HG02885 (cell line): Measurements from ENCODE around the gene PTPRN2.

ENCODE experiments used
- ATAC-seq: cut with Tn5 transposase; IDR thresholded peaks from one replicate; pipeline ENCODE4 v1.9.1; 2021; ENCODE audit warnings: mild to moderate bottlenecking; ENCODE audit not compliant: unreplicated experiment, poor library complexity

The PTPRN2 gene

DNA sequence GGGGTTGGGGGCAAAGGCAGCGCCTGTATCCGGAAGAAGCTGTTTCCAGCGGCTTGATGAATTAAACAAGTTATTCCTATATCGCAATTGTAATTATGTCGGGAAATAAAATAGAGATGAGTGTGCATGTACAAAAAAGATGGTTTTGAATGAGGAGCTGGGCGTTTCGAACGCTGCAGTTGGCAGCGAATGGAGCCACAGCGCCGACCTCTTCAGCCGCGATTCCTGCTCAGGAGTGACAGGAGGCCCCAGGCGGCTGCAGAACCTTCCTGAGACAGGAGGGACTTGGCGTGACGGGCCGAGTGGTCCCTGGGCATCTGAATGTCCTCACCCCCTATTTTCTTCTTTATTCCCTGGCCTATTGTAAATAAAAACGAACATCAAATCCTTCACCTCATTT is 1065.9 kb downstream of the PTPRN2 start:
- no peak for ATAC-seq

DNA sequence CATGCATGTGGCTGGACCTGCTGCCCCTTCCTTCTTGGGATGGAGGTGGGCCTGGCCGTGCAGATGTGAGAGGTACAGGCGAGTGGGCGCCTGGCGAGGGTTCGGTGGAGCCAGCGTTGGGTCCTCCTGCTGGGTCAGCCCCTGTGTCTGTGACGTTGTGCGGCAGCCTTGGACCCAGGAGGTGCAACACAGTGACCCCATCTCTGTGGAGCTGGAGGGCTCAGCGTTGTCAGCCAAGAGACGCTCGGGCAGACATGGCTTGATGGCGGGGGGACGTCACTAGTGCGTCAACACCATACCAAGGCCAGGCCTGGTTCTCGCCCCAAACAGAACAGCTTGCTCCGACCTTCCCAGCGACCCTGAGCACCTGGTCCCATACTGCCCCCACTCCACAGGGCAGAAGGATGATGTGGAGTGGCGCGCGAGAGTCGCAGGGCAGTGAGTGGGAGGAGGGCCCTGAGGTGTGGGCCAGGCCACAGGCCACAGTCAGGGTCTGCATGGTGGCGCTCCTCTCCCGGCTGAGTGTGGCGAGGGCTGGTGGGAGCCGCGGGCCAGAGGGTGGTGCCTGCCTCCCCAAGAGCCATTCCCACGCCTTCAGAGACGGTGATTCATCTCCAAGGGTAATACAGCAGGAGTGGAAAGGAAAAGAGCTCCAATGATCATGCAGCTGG is 1066.4 kb downstream of the PTPRN2 start:
- ATAC-seq, result no peak

DNA sequence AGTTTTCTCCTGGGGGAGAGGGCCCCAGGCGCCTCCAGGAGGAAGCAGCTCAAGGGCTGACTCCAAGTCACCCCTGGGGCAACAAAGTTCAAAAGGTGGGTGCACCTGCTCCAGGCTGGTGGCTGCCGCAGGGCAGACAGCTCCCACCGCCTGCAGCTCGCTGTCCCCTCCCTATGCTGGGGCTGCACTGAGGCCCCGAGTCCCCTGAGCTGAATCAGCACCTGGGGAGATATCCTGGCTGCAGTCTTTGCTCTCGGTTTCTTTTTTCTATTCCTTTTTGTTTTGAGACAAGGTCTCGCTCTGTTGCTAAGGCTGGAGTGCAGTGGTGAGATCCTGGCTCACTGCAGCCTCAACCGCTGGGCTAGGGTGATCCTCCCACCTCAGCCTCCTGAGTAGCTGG is 1067.4 kb downstream of the PTPRN2 start:
- peak; percentile 92 for ATAC-seq

DNA sequence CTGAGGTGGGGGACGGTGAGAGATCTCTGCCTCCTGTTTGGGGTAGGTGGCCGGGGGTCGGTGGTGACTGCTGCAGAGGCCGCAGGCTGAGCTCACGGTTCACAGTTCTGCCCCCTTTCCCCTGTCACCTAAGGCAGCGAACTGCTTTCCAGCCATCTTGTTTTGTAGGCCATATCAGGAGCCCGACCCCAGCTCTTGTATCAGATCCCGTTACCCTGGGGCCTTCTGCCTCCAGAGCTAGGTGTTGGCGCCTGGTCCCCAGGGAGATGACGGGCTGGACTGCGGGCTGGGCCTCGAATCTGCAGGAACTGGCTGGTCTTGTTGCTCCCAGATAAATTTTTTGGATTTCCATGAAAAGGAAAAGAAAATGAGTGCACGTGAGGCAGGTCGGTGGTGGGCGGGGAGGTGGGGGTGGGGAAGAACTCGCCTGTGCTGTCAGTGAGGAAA is 1067.8 kb downstream of the PTPRN2 start:
- no peak for ATAC-seq

DNA sequence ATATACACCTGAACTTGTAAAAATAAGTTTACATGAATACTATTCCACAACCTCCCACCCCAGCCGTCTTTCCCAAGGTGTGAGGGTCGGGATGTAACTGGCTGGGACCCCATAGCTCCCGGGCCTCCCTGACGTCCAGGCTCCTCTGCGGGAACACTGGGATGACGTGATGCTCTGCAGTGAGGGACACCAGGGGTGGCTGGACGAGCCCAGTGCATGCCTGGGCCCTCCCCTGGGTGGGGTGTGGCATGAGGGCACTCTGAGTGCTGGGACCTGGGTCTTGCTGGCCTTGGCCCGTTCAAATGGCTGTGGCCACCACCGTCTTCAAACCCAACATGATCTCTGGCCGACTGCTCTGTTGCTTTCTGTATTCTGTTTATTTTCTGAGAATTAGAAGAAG is 1068.4 kb downstream of the PTPRN2 start:
- ATAC-seq, result no peak

DNA sequence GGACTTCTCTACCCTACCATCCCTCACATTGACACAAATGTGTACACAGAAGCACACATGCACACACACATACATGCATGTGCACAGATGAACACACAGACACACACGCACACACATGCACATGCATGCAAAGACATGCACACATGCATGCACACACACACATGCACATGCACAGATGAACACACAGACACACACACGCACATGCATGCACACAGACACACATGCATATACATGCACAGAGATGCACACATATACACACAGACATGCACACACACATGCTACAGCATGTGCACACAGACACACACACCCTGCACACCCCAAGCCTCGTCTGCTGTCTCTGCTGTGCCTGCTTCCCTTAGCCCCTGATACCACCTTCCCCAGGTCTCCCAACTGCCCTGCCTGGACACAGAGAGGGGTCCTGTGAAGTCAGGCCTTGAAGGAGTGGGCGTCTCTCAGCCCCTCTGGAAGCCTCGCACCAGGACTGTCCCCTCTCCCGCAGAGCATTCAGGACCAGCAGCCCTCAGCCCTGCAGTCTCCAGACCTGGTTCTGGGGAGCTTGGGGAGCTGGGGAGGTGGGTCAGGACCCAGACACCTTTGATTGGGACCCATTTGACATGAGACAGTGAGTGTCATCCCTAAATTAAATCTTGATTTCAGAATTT is 1069.0 kb downstream of the PTPRN2 start:
- no peak for ATAC-seq

DNA sequence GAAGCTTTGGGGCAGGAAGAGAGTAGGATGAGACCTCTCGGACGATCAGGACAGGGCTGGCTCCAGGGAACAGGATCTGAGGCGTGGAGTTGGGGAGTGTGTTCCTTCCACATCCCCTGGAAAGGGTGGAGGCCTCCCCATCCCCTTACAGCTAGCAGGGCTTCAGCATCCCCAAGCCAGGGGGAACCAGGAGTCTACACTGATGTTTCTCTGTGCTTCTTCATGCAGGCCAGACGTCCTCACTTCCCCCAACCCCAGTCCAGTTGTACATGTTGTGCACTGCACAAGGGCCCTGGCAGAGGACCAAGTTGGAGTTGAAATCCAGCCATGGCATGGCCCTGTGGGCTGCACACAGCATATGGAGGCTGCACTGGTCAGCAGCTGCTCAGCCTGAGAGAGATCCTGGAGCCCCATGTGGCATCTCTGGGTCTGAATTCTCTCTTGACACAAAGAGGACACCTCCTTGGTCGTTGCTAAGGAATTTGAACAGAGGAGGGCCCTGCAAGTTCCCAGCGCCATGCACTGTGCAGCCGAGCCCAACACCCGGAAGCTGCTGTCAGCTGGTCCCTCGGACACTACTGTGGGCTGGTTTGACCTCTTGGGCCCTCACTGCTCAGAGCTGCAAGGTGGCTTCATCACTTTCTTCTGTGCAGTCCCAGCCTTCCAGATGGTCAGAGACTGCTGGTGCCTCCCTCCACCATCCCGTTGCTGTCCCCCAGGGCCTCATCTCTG is 1069.7 kb downstream of the PTPRN2 start:
- no peak for ATAC-seq

DNA sequence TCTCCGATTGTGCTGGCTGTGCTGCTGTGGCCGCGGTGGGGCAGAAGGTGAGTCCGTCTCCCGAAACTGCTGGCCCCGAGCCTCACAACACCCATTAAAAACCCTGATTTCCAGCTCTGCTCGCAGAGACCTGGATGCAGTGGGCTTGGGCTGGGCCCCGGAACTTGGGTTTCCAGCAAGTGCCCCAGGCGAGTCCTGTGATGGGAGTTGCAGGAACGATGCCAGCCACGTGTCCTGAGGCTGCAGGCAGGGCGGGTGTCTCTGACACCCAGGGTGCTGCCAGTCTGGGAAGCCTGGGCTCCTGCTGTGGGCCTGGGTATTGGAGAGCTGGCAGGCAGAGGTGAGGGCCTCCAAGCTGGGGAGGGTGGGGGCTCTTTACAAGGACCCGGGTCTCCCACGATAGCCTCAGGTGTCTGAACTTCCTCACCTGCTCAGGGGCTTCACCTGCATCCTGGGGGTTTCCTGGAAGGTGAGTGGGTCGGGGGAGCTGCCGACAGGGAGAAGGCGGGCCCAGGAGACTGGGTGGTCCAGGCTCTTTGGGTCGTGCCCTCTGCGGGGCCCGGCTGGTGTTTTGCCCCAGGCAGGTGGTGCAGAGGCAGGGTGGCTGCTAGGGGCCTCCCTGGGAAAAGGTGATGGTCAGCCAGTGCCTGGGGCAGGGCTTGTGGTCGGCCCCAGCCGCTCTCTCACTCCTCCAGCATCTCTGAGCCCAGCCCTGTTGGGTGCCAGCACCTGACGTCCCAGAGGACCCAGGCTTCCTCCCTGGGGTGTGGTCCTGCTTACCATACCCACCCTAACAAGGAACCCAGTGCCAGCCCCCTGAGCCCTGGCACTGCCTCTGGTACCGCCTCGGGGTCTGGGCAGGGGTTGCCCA is 1070.5 kb downstream of the PTPRN2 start:
- no peak for ATAC-seq

DNA sequence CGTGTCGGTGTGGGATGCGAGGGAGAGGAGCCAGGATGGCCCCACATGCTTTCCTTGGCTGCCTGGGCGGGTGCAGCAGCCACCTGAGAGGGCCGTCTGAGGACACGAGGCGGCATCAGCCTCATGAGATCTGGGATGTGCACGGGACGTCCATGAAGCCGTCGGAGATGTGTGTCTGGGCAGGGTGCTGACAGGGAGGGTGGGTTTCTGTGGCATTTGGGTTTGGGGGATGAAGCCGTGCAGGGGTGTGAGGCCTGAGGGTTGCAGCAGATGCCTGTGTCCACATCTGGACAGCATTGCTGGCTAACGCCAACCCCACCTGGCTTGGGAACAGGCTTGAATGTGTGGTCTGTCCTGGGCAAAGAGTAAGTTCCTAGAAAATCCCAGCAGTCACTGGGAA is 1071.3 kb downstream of the PTPRN2 start:
- no peak for ATAC-seq

DNA sequence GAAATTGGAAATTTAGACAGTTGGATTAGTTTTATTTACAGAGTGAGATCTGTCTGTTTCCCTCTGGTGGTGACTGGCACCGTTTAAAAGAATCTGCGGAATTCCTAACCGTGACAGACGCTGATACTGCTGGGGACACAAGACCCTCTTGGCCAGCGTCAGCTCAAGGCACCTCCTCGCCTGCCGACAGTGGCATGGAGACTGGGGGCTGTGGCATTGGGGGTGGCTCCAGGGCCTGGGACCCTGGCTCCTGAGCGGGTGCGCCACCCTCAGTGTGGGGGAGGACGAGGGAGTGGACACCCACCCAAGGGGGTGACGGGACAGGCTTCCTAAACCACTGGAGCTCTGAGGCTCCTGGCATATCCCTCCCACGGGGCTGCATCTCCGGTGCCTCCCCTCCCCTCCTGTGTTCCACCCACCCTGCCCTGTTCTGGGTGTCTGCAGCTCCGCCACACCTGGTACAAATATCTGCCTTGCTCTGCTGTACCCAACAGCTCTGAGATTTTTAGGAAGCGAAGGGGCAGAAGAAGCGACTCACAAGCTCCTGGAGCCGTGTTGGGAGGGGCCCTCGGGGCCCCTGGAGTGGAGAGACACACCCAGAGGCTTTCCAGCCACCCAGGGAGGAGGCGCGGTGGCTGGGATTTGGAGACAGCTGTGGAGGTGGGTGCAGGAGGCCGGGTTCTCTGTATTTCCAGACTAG is 1072.1 kb downstream of the PTPRN2 start:
- no peak for ATAC-seq

DNA sequence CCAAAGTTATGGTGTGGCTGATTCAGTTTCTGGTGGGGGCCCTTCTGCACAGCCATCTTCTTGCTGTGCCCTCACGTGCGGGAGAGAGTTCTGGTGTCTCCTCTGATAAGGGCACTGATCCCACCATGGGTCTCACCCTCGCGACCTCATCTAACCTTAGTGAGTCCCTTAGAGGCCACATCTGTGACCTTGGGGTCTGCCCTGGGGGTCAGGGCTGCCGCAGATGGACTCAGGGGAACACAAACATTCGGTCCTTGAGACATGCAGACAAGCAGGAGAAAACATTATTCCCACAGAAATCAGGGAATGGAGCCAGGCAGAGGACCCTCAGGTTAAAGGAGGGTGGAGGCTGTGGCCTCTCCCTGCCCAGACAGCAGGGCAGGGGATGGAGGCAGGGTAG is 1072.9 kb downstream of the PTPRN2 start:
- ATAC-seq, result no peak

DNA sequence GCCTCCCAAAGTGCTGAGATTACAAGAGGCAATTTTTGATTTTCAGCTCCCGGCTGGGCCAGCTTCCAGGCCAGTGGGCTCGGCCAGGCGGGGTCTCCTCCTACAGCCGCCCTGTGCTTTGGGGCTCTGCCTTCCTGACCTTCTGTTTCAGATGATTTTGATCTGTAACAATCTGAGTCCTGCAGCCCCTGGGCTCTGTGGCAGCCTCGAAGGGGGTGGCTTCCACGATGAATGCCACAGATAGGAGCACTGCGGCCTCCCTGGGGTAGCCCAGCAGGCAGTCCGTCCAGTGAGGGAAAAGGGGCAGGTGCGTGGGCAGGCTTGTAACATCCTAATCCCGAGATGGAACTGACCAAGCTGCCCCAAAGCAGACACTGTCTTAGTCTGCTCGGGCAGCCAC is 1073.3 kb downstream of the PTPRN2 start:
- ATAC-seq, result no peak

DNA sequence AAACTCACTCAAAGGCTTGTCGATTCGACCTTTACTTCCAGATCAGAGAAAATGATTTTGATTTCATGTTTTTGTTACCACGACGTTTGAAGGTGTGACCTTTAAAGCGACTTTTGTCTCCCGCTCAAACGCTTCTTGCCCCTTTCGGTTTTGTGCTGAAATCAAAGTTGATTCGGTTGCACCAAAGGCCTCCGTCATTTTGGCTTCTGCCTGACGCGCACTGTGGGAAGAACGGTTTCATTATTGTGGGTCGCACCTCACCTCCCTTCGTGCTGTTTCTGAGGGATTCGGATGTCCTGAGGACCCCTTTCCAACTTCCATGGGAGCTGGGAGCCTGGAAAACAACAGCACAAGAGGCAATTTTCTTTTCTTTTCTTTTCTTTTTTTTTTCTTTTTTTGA is 1073.9 kb downstream of the PTPRN2 start:
- no peak for ATAC-seq

DNA sequence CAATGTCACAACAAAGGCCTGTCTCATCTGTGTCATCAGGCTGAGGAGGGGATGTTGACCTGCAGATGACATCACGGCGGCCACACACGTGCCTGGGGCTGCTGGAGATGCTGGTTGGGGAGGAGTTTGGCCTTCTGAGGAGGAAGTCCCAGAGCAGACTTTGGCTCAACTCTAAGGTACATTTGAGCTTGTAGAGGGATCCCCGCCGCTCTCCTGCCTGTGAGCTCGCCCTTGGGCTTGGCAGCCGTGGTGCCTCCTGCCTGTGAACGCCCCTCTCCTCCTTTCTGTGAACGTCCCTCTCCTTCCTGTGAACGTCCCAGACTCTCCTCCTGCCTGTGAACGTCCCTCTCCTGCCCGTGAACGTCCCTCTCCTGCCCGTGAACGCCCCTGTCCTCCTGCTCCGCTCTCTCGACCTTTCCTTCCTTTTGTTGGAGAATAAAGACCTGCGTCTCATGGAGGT is 1074.4 kb downstream of the PTPRN2 start:
- no peak for ATAC-seq

DNA sequence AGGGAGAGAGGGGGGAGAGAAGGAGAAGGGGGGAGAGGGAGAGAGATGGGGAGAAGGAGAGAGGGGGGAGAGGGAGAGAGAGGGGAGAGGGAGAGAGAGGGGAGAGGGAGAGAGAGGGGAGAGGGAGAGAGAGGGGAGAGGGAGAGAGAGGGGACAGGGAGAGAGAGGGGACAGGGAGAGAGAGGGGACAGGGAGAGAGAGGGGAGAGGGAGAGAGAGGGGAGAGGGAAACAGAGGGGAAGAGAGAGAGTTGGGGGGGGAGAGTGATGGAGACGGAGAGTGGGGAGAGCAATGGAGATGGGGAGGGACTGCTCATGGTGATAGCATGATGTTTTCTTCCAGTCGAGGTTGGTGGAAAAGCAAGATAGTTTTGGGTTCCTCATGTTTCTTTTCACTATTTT is 1078.4 kb downstream of the PTPRN2 start:
- ATAC-seq, result no peak

DNA sequence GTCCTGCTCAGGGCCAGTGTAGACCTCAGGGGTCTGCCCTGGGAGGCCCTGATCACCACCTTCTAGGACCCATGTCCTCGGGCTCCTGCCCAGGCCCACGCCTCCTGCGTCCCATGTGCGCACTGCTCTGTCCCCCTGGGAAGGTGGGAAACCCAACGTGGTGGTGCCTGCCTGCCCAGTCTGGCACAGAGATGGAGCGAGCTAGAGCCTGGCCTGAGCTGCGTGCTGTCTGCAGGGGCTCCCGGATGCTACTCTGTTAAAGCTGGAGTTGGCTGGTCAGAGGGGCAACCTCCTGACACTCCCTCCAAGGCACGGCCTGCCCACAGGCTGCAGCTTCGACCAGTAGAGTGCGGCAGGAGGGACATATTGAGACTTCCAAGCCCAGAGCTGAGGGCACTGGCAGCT is 1079.1 kb downstream of the PTPRN2 start:
- ATAC-seq, result no peak

DNA sequence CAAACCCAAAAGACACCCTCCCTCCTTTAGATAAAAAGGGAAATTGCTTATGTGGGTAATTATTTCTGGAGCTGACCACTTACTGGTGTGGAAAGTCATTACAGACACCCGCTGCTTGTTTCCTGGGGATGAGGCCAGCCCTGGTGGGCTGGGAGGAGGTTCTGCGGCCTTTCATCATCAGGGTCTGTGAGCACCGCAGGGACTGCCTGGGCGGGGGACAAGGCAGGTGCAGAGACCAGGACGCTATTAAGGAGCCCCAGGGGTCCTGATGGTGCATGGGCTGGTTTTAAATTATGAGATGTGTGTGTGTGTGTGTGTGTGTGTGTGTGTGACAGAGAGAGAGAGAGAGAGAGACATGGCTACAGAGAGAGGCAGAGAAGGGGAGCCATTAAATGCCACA is 1079.6 kb downstream of the PTPRN2 start:
- no peak for ATAC-seq

DNA sequence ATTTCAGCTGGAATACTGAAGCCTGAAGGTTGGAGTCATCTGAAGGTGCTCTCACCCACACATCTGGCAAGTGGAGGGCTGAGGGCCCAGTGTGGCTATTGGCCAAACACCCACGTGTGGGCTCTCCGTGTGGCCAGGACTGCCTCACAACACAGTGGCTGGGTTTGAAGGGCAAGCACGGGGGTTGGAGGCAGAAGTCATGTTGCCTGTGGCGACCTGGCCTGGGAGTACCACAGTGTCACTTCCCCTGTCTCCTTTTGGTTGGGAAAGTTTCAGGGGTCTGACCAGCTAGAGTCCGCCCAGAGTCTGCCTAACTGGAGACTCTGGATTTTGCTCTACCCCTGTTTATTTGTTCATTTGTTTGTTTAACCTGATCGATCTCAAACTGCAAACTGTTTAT is 1081.4 kb downstream of the PTPRN2 start:
- no peak for ATAC-seq

DNA sequence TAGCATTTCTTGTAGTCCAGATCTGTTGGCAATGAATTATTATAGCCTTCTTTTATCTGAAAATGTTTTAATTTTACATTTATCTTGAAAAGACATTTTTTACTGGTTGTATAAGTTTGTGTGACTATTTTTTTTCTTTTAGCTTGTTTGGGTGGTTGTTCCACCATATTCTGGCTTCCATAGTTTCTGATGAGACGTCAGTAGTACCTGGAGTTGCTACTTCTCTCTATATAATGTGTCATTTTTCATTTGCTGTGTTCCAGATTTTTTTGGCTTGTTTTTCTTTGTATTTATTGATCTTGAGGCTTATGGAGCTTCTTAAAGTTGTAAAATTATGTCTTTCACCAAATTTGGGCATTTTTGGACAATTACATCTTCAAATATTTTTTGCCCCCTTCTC is 1082.0 kb downstream of the PTPRN2 start:
- ATAC-seq, result no peak

DNA sequence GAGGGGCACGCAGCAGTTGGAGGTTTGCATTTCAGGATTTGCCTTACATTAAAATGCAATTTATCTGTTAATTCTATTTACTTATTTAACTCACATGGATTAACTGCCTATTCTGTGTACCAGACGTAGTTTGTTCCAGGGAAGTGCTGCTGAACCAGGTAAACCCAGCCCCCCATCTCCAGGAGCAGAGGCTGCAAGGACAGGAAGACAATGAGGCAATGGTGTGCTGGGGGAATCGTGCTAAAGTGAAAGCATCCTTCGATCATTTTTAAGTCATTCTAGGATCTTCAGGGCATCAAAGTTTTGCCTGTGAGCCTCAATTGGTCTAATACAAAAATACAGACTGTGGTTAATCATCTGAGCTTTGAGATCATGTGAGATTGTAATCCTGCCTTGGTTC is 1084.4 kb downstream of the PTPRN2 start:
- ATAC-seq, result no peak
